Naive thymus-derived CD8-positive, alpha-beta T cell (primary cell): ENCODE data around the gene STAG2. TPM values are rescaled to one million over a fixed set of nuclear protein-coding genes. Genes with fewer than 3 reads are reported as not detected.

Source experiments
- ATAC-seq, 2 donors: fragments of 150-1000 bp; cut with Tn5 transposase in 1 of 2; sonication (Bioruptor Pico), chemical (Tn5 transposase) in 1 of 2; 1 replicate in 1 of 2; 2 replicates in 1 of 2; pipeline ENCODE4 v1.10.0; 2021; ENCODE audit warnings: mild to moderate bottlenecking in 2 of 2, moderate library complexity in 2 of 2
- POLR2A ChIA-PET: fragments of 350-600 bp; sonication (Branson Sonifier 250); formaldehyde crosslinking; loops from one replicate; lab custom pipeline; 2021; ENCODE audit warnings: antibody characterized with exemption; lab: Charles Lee
- DNase-seq, 10 donors: peaks; one replicate each; pipeline versions ENCODE4 v3.0.0 to v3.0.0-alpha.2; 2020 to 2022
- H3K27ac Mint-ChIP-seq, 10 donors: one replicate each; pipeline ENCODE4 v1.8.0; 2020 to 2022; ENCODE audit warnings: mild to moderate bottlenecking in 10 of 10, mixed read lengths in 10 of 10, moderate library complexity in 4 of 10, inconsistent platforms in 1 of 10
- H3K27me3 Mint-ChIP-seq, 5 donors: one replicate each; pipeline ENCODE4 v1.8.0; 2021 to 2022; ENCODE audit warnings: mixed read lengths in 5 of 5
- H3K36me3 Mint-ChIP-seq, 3 donors: one replicate each; pipeline ENCODE4 v1.8.0; 2020 to 2022; ENCODE audit warnings: mixed read lengths in 3 of 3, mild to moderate bottlenecking in 2 of 3, inconsistent platforms in 1 of 3
- H3K4me1 Mint-ChIP-seq, 4 donors: one replicate each; pipeline ENCODE4 v1.8.0; 2021 to 2022; ENCODE audit warnings: mixed read lengths in 4 of 4
- H3K4me3 Mint-ChIP-seq, 10 donors: one replicate each; pipeline ENCODE4 v1.8.0; 2020 to 2022; ENCODE audit warnings: mild to moderate bottlenecking in 10 of 10, mixed read lengths in 10 of 10, moderate library complexity in 6 of 10, inconsistent platforms in 1 of 10
- H3K9me3 Mint-ChIP-seq, 9 donors: one replicate each; pipeline ENCODE4 v1.8.0; 2020 to 2022; ENCODE audit warnings: mixed read lengths in 9 of 9, mild to moderate bottlenecking in 3 of 9, inconsistent platforms in 1 of 9, moderate library complexity in 1 of 9
- polyA plus RNA-seq, 3 donors: library from polyadenylated mRNA; unstranded; fragments of 300-500 nt; fragmentation: Illumina TruSeq; gene quantifications; one replicate each; pipeline ENCODE4 v1.2.3, GENCODE V29; 2021
- total RNA-seq, 8 experiments: library from RNA in 2 of 8; stranded (reverse) in 2 of 8; gene quantifications; one replicate each; pipeline ENCODE4 v1.2.3 and lab custom pipeline; 2021 to 2026

Gene STAG2
- total and polyA plus RNA-seq, 5 experiments from 2014 or later = 58.2 to 146 (median 67.7) TPM

DNA sequence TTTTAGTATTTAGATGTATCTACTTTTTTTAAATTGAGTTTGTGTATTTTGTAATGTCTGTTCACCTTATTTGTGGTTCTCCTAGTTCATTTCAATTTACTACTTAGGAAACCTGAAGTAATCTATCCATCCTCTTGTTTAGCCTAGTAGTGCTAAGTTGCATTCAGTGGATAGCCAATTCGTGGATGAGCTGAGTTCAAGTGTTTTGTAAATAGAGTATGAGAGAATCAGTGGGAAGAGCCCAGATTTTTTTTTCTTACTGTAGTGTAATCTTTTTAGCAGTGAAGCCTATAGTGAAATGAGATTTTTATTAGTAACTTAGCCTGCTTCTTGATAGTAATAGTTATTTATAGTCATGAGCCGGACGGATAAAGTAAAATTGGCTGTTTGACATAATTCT is 21.7 kb downstream of the STAG2 start:
- ATAC-seq (no peak), DNase-seq (no peak)
- Mint-ChIP-seq H3K27me3 (no peaks in the 10 kb centered on the region), H3K36me3 (no peaks in the 10 kb centered on the region), H3K4me3 (peak overlapping the region in 5 of 10 donors; percentile 69 to 77 (median 73)), H3K9me3 (no peaks in the 10 kb centered on the region), H3K4me1 (peaks cover 17 to 74% (median 52%) of the 10 kb centered on the region in 4 donors), H3K27ac (peak overlapping the region in 8 of 10 donors; percentile 22 to 84 (median 62))
- POLR2A ChIA-PET = no interaction called here

DNA sequence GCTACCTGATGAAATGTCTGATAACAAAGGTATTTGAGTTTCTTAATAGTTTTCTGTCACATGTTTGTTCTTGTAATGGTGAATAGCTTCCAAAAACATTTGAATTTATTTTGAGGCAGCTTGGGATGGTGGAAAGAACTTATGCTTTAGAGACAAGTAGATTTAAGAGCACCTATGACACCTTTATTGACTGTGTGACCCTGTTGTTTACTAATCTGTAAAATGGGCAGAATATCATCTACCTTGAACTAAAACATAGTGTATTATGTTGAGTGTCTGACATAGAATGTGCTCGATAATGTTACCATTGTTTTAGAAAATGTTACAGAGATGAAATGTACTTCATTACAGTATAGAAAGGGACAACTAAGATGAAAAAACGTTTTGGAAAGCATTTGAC is 24.9 kb downstream of the STAG2 start:
- POLR2A ChIA-PET = no interaction called here
- no peaks in the 10 kb centered on the region for H3K27me3 Mint-ChIP-seq
- H3K36me3 Mint-ChIP-seq = peaks cover 0 to 3% (median 0%) of the 10 kb centered on the region in 3 donors
- H3K4me1 Mint-ChIP-seq = peaks cover 16 to 74% (median 53%) of the 10 kb centered on the region in 4 donors
- peak overlapping the region in 4 of 10 donors; percentile 42 to 72 (median 58) for H3K27ac Mint-ChIP-seq
- DNase-seq = no peak
- H3K9me3 Mint-ChIP-seq = no peaks in the 10 kb centered on the region
- H3K4me3 Mint-ChIP-seq = peak overlapping the region in 1 of 10 donors; percentile 18
- ATAC-seq = no peak

DNA sequence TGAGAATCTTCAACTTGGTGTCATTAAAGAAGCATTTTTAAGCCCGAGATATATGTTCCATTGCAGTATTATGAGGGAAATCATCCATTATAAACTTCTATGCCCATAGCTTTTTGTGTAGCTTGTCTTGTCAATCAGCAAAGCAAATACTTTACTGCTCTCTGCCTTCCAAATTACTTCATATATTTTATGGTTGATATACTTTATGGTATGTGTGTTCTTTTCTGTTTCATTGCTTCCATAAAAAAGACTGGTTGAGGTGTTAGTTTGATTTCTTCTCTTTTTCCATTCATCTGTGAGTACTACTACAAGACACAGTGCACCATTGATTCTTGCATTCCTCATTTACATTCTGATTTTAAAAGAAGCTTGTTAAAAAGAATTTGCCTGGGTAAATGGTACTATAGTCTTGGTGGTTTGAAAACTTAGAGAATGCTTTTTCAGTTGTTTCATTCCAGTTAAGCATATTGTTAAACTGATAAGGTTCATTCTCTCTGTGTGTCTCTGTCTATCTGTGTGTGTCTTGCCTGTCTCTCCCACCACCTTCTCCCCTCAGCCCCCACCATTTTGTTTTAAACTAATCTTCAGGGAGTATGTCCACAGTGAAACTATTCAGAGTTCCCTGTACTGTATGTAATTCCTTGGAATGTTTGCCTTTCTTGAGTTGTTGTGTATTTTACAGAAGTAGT is 27.1 kb downstream of the STAG2 start:
- Mint-ChIP-seq H3K27me3 (no peaks in the 10 kb centered on the region), H3K36me3 (peaks cover 0 to 12% (median 0%) of the 10 kb centered on the region in 3 donors), H3K9me3 (no peaks in the 10 kb centered on the region), H3K27ac (peak overlapping the region in 6 of 10 donors; percentile 1 to 83 (median 40)), H3K4me3 (peak overlapping the region in 7 of 10 donors; percentile 1 to 65 (median 39)), H3K4me1 (peaks cover 11 to 69% (median 46%) of the 10 kb centered on the region in 4 donors)
- DNase-seq = no peak
- no peak for ATAC-seq
- POLR2A ChIA-PET = no interaction called here

DNA sequence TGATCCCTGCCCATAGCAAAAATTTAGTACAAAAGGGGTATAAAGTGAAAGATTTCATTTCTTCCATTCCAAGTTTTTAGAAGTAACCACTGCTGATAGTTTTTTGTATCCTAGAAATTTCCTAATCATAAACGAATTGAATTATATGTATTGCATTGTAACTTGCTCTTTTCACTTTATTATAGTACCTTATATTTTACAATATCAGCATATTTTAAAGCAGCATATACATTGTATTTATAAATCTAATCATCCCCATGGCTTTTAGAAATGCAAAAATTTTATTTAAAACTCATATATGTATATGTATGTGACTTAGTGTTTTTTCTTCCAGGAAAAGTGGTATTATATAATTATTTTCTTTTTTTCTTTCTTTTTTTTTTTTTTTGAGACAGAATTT is 27.7 kb downstream of the STAG2 start:
- DNase-seq (no peak), ATAC-seq (no peak)
- Mint-ChIP-seq H3K27me3 (no peaks in the 10 kb centered on the region), H3K4me3 (peak overlapping the region in 1 of 10 donors; percentile 31), H3K36me3 (peaks cover 0 to 12% (median 0%) of the 10 kb centered on the region in 3 donors), H3K27ac (peak overlapping the region in 1 of 10 donors; percentile 63), H3K4me1 (peaks cover 11 to 70% (median 46%) of the 10 kb centered on the region in 4 donors), H3K9me3 (no peaks in the 10 kb centered on the region)
- POLR2A ChIA-PET = no interaction called here

DNA sequence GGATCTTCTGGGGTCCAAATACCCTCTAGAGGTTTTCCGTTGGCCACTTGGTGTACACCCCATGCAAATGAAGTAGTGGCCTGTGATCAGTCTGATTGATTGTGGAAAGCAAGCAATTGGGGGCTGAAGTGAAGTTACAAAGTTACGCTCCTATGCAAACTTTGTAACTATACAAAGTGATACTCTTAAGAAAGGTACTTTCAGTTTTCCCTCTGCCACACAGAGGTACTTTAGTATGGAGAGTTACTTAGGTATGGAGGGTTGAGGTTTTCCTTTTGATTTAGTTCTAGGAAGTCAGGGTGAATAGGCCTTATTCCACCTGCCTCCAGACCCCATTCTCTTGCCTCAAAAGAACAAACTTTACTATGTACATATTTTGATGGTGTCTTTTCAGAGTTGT is 28.7 kb downstream of the STAG2 start:
- Mint-ChIP-seq H3K36me3 (peaks cover 0 to 13% (median 0%) of the 10 kb centered on the region in 3 donors), H3K27ac (peak overlapping the region in 6 of 10 donors; percentile 40 to 83 (median 64)), H3K27me3 (no peaks in the 10 kb centered on the region), H3K9me3 (no peaks in the 10 kb centered on the region), H3K4me1 (peaks cover 16 to 75% (median 54%) of the 10 kb centered on the region in 4 donors), H3K4me3 (peak overlapping the region in 6 of 10 donors; percentile 6 to 47 (median 36))
- DNase-seq = no peak
- POLR2A ChIA-PET = no interaction called here
- ATAC-seq = no peak

DNA sequence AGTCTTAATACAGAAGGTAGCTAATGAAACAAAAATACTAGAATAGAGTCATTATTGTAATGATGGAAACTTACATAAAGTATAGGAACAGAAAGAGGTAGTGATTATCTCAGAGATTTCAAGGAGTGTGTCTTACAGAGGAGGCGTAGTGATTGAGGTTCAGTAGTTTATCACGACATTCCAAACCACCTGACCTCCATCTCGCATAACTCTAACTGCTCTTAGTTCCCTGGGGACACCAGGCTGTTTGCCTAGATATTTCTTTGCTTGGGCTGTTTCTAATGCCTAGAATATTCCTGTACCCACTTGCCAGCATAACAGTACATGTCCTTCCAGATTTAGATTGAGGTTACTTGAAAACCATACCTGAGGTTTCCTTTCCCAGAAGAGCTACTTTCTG is 29.1 kb downstream of the STAG2 start:
- Mint-ChIP-seq H3K4me1 (peaks cover 15 to 72% (median 52%) of the 10 kb centered on the region in 4 donors), H3K27me3 (no peaks in the 10 kb centered on the region), H3K27ac (peak overlapping the region in 6 of 10 donors; percentile 48 to 83 (median 64))

DNA sequence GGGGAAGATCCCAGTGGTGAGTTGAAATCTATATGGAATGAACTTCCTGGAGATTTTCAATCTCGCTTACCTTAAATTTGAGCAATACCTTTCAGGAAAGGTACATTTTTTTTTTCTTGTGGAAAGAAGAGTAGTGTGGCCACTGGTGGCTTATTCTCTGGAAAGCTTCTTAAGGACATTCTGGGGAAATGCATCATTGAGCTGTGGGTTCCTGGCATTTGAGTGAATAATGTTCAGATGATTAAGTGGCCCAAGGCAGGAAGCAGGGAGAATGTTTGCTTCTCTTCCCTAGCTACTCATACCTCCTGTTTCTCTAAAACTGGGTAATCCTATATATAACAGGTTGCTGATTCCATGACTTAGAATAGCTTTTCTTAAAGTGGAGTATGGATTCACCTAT is 31.8 kb downstream of the STAG2 start:
- H3K36me3 Mint-ChIP-seq = peaks cover 0 to 17% (median 0%) of the 10 kb centered on the region in 3 donors

More for the DNA sequence above, 29.1 kb downstream of the STAG2 start:
- ATAC-seq = no peak
- H3K36me3 Mint-ChIP-seq = peaks cover 0 to 15% (median 0%) of the 10 kb centered on the region in 3 donors
- H3K4me3 Mint-ChIP-seq = peak overlapping the region in 7 of 10 donors; percentile 6 to 47 (median 31)
- no peak for DNase-seq
- POLR2A ChIA-PET = no interaction called here
- H3K9me3 Mint-ChIP-seq = no peaks in the 10 kb centered on the region

DNA sequence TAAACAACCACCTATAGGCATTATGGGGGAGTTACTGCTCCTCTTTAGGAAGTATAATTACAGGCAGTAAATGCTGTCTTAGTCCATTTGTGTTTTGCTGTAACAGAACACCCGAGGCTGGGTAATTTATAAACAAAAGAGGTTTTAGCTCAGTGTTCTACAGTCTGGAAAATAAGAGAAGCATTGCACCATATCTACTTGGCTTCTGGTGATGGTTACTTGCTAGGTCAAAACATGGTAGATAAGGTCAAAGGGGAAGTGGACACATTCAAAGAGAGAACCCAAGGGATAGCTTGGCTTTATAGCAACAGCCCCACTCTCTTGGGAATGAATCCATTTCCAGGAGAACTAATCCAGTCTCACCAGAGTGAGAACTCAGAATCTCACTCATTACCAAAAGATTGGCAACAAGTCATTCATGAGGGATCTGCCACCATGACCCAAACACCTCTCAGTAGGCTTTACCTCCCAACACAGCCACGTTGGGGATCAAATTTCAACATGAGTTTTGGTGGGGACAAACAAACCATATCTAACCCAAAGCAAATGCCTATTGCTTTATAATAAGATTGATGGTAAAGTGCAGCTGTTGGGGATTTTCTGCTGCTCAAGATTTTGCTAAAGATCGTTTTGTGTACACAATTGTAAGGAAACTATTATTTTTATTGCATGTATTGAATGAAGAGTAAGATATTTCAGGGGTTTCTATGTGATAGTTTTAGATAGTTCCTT is 32.6 kb downstream of the STAG2 start:
- H3K27me3 Mint-ChIP-seq = no peaks in the 10 kb centered on the region
- H3K4me3 Mint-ChIP-seq = peak overlapping the region in 2 of 10 donors; percentile 38 to 41
- peaks cover 0 to 19% (median 0%) of the 10 kb centered on the region in 3 donors for H3K36me3 Mint-ChIP-seq
- ATAC-seq (no peak), DNase-seq (no peak)
- H3K4me1 Mint-ChIP-seq = peaks cover 14 to 68% (median 51%) of the 10 kb centered on the region in 4 donors
- no peaks in the 10 kb centered on the region for H3K9me3 Mint-ChIP-seq
- POLR2A ChIA-PET = no interaction called here
- peak overlapping the region in 4 of 10 donors; percentile 7 to 89 (median 52) for H3K27ac Mint-ChIP-seq

More for the DNA sequence above, 31.8 kb downstream of the STAG2 start:
- POLR2A ChIA-PET = no interaction called here
- no peak for DNase-seq
- Mint-ChIP-seq H3K9me3 (no peaks in the 10 kb centered on the region), H3K27ac (peak overlapping the region in 3 of 10 donors; percentile 18 to 66 (median 25)), H3K4me3 (no peak overlapping the region), H3K4me1 (peaks cover 18 to 69% (median 55%) of the 10 kb centered on the region in 4 donors), H3K27me3 (no peaks in the 10 kb centered on the region)
- no peak for ATAC-seq

DNA sequence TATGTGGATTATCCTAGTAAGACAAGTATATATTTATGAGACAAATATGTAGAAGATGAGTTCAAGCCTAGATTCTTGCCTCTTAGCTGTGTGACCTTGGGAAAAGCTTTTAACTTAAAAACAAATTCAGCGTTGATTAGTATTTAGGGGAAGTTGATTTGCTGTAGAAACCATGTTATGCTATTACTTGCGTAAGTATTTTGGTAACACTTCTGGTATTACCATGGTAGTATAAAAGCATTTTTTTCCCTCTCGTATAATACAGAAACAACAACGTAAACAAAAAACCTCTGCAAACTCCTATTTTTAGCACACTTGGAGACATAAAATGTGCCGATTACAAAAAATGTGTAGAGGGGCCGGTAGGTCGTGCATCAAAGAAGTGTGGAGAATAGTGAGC is 33.2 kb downstream of the STAG2 start:
- Mint-ChIP-seq H3K4me3 (peak overlapping the region in 1 of 10 donors; percentile 24), H3K27ac (peak overlapping the region in 5 of 10 donors; percentile 5 to 57 (median 48)), H3K27me3 (no peaks in the 10 kb centered on the region), H3K9me3 (no peaks in the 10 kb centered on the region), H3K4me1 (peaks cover 15 to 70% (median 56%) of the 10 kb centered on the region in 4 donors), H3K36me3 (peaks cover 0 to 21% (median 0%) of the 10 kb centered on the region in 3 donors)
- DNase-seq = no peak
- POLR2A ChIA-PET = no interaction called here
- ATAC-seq = no peak

DNA sequence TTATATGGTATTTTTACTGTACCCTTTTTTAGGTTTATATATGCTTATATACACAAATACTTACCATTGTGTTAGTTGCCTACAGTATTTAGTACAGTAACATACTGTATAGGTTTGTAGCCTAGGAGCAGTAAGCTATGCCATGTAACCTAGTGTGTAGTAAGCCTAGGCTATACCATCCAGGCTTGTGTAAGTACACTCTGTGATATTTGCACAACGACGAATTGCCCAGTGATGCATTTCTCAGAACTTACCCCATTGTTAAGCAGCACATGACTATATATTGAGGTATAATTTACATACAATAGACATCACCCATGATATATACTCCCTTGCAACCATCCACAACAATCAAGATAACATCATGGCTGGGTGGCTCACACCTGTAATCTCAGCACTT is 40.1 kb downstream of the STAG2 start:
- ATAC-seq = no peak
- POLR2A ChIA-PET = no interaction called here
- Mint-ChIP-seq H3K27ac (peak overlapping the region in 3 of 10 donors; percentile 8 to 49 (median 33)), H3K36me3 (peaks cover 0 to 20% (median 0%) of the 10 kb centered on the region in 3 donors), H3K4me1 (peaks cover 11 to 57% (median 48%) of the 10 kb centered on the region in 4 donors), H3K9me3 (no peaks in the 10 kb centered on the region), H3K27me3 (no peaks in the 10 kb centered on the region), H3K4me3 (peak overlapping the region in 2 of 10 donors; percentile 14 to 20)
- no peak for DNase-seq

DNA sequence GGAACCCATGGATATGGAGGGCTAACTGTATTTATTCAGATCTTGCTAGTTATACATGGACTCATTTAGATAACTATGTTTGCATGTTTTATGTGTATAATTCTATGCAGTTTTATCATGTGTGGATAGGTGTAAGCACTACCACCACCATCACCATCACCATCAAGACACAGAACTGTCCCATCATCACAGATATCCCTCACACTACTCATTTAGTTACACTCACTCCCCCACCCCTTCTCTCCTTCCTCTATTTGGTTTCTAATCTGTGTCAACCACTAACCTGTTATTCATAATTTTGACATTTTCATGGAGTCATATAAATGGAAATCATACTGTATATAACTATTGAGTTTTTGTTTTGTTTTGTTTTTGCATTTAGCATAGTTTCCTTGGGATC is 43.7 kb downstream of the STAG2 start:
- Mint-ChIP-seq H3K4me1 (peaks cover 17 to 69% (median 55%) of the 10 kb centered on the region in 4 donors), H3K36me3 (peaks cover 0 to 19% (median 0%) of the 10 kb centered on the region in 3 donors), H3K27me3 (no peaks in the 10 kb centered on the region), H3K27ac (peak overlapping the region in 4 of 10 donors; percentile 3 to 74 (median 29)), H3K9me3 (peaks cover 0 to 1% (median 0%) of the 10 kb centered on the region in 9 donors), H3K4me3 (peak overlapping the region in 5 of 10 donors; percentile 1 to 69 (median 25))
- DNase-seq (no peak), ATAC-seq (no peak)
- POLR2A ChIA-PET = no interaction called here

DNA sequence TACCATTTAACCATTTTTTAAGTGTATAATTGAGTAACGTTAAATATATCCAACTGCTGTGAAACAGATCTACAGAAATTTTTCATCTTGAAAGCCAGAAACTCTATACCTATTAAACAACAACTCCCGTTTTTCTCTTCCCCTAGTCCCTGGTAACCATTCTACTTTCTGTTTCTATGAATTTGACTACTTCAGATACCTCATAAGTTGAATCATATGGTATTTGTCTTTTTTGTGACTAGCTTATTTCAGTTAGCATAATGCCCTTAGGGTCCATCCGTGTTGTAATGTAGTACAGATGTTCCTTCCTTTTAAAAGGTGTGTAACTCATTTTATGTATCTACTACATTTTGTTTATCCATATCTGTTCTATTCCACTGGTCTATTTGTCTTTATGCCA is 48.7 kb downstream of the STAG2 start:
- peaks cover 23 to 84% (median 65%) of the 10 kb centered on the region in 4 donors for H3K4me1 Mint-ChIP-seq

More for the DNA sequence above, 48.7 kb downstream of the STAG2 start:
- POLR2A ChIA-PET = interaction anchor here (0.6 kb wide), 1 partner anchor 38 kb away, joined by 5 read pairs; no protein-coding TSS in a partner anchor
- no peak for DNase-seq
- Mint-ChIP-seq H3K4me3 (peak overlapping the region in 6 of 10 donors; percentile 21 to 60 (median 42)), H3K27ac (peak overlapping the region in 6 of 10 donors; percentile 0 to 77 (median 48)), H3K27me3 (no peaks in the 10 kb centered on the region), H3K9me3 (peaks cover 0 to 2% (median 0%) of the 10 kb centered on the region in 9 donors), H3K36me3 (peaks cover 0 to 10% (median 0%) of the 10 kb centered on the region in 3 donors)
- ATAC-seq = no peak
